Right lobe of liver (tissue), 4 donors: ENCODE data around the gene CENPU.

ENCODE experiments used
- CTCF ChIP-seq, 4 donors: fragments of 200-600 bp in 3 of 4; fragments of 450-650 bp in 1 of 4; IDR thresholded peaks; one replicate each; pipeline versions ENCODE4 v1.5.1 to v1.8.0; 2016 to 2022; ENCODE audit warnings: antibody characterized with exemption in 4 of 4, mild to moderate bottlenecking in 2 of 4
- POLR2A ChIP-seq: fragments of 450-650 bp; IDR thresholded peaks from one replicate; pipeline ENCODE4 v1.6.1; 2017; ENCODE audit warnings: antibody characterized with exemption, mild to moderate bottlenecking
- donor health status: DM: no; HTN: no; CAD: no.
- donor health status: DM: no; HTN: no; CAD: no.
- donor health status: DM: no; HTN: yes; CAD: no.

DNA sequence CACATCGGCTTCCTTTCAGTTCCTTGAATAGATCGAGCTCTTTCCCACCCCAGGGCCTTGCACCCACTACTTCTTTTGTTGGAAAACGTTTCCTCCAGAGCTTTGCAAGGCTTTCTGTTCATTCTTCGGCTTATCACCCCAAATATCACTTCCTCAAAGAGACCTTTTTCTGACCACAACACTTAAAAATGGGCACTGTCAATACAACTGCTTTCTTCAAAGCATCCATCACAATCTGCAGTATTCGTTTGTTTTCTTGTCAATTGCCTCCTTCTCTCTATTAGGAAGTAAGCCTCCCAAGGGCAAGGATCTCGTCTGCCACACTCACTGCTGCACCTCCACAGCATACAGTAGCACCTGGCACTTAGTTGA, 17.7 kb upstream of the CENPU start:
- TF ChIP-seq CTCF (IDR thresholded peaks at IDR 0.05), result no peak
- no peak for TF ChIP-seq POLR2A
